Fibroblast of skin of abdomen (primary cell): Measurements from ENCODE around the gene PMFBP1.

Experiments used
- DNase-seq: peaks from one replicate; pipeline ENCODE4 v3.0.0-alpha.2; 2013

PMFBP1 gene

DNA sequence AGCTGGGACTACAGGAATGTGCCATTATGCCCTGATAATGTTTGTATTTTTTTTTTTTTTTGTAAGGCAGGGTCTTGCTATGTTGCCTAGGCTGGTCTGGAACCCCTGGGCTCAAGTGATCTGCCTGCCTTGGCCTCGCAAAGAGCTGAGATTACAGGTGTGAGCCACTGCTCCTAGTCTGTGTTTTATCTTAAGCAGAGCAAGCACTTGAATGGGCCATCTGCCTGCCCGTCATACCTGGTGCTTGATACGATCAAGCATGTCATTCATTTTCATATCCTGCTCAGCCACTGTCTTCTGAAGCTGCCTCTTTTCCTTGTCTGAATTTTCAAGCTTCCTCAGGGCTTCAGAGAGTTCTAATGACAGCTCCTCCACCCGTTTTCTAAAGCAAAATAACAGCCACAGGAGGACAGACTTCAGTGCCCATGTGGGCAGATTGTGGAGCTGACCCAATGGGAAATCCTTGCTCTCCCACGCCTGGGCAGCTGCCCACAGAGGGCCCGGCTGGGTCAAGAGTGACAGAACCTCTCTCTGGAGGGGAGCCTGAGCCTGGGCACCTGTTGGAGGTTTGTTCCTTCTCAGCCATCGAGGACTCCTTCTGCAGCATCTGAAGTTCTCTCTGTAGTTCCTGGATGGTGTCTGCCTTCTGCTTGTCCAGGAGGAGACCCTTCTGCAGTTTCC is 41.8 kb downstream of the PMFBP1 start:
- no peak for DNase-seq

GRCh38 chr16:72128701-72129100 is 43.3 kb downstream of the PMFBP1 start:
- no peak for DNase-seq

DNA sequence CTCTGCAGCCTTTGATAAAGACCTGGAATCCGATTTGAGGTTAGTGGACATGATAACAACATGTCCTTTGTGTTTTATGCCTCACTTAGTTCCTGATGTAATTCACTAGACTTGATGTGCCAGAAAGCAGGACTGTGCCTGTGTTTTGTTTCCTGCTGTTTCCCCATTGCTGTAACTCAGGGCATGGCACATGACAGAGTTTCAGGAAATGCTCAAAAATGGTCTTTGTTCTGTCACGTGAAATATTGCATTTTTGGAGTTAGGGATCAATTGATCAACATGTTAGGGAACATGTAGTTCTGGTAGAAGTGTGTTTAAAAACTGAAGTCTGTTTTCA is 45.6 kb downstream of the PMFBP1 start:
- no peak for DNase-seq

GRCh38 chr16:72125635-72126428 is 46.1 kb downstream of the PMFBP1 start:
- DNase-seq = no peak

- peak; percentile 72 for DNase-seq
Observed at GRCh38 chr16:72124761-72125634, 47.0 kb downstream of the PMFBP1 start.

- DNase-seq = no peak
Observed at GRCh38 chr16:72124148-72124547, 47.8 kb downstream of the PMFBP1 start.

DNA sequence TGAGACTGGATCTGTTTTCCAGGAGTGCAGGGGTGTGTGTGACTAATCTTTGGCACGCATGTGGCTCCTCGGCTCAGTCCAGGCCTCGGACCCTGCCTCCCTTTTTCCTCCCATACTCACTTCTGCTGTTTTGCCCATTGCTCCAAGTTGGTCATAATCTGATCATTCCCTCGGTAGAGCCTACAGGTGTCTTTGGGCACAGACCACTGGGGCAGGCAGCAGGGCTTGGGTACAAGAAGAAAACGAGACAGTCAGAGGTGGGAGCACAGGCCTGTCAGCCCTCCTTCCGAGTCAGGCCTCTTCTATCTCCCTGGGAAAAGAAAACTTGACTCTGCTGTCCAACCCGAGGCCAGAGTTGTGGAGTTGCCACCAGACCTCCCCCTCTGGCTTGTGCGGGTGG is 48.5 kb downstream of the PMFBP1 start:
- no peak for DNase-seq

DNA sequence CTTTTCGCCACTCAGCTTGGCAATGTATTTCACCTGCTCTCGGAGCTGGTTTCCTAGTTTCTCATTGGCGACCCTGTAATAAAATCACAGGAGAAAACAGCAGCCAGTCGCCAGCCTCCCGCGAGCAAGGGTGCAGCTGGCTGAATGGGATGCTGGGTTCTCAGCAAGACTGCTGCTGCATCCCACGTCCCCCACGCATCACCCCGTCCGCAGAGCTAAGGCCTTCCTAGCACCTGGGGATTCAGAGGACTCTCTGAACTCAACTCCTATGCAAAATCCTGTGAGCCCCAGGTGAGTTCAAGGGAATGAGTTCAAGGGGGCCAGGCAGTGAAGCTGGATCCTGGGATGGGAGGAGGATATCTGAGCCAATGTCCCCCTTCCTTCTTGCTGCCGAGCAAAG is 49.0 kb downstream of the PMFBP1 start:
- DNase-seq = no peak

DNA sequence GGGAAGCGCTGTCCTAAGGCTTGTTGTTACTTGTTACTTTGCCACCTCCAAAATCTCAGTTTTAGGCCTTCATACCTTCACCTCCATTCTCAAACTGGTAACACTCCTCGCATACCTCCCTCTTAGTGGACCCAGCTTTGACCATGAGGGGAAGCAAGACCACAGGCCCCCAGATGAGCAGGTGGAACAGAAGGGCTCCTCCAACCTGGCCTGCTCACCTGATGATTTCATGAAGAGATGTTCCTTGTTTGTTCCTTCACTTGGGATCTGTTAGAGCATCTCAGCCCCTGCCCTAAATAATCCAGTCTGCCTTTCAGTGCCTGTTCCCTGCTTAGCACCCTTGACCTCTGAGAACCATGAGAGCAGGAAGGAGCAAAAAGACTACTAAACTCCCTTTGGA is 49.6 kb downstream of the PMFBP1 start:
- no peak for DNase-seq

GRCh38 chr16:72120026-72120425 is 51.9 kb downstream of the PMFBP1 start:
- no peak for DNase-seq

GRCh38 chr16:72113616-72113945 is 58.4 kb downstream of the PMFBP1 start:
- no peak for DNase-seq

- no peak for DNase-seq
Observed at GRCh38 chr16:72112906-72113615, 58.9 kb downstream of the PMFBP1 start.

GRCh38 chr16:72112452-72112792 is 59.5 kb downstream of the PMFBP1 start:
- DNase-seq = no peak

DNA sequence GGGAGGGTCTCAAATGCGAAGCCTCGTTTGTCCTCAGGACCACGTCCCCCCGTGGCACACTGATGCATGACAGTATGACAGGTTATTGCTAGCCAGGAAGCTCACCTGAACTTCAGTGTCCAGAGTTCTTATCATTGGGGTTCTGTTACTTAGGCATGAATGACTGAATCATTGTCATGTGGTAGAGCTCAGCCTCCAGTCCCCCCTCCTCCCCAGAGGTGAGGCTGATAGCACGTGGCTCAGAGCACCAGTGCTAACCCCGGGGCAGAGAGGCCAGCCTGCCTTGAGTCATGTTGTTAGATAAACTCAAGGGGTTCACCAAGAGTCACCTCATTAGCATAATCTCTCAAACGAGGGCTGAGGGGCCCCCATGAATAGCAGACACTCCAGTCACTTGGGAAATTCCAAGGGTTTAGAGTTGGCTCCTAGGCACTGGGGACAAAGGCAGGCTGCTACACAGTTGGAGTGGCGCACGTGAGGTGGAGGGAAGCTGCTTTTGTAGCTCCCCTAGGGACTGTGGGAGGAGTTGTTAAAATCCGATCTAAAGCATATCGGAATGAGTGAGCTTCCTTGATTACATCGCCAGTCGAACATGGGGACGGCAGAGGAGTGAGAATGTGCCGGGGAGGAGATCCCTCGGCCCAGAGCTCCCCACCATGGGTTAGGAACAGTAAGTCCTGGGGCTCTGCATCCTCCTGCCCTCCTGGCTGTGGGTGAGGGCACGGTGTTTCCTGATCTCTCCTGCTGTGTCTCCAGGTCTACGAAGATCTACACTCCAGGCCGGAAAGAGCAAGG is 60.1 kb downstream of the PMFBP1 start:
- DNase-seq = no peak

- DNase-seq = no peak
Observed at GRCh38 chr16:72110662-72111615, 61.0 kb downstream of the PMFBP1 start.

- DNase-seq = no peak
Observed at GRCh38 chr16:72109966-72110530, 61.9 kb downstream of the PMFBP1 start.

GRCh38 chr16:72109300-72109699 is 62.7 kb downstream of the PMFBP1 start:
- no peak for DNase-seq

DNA sequence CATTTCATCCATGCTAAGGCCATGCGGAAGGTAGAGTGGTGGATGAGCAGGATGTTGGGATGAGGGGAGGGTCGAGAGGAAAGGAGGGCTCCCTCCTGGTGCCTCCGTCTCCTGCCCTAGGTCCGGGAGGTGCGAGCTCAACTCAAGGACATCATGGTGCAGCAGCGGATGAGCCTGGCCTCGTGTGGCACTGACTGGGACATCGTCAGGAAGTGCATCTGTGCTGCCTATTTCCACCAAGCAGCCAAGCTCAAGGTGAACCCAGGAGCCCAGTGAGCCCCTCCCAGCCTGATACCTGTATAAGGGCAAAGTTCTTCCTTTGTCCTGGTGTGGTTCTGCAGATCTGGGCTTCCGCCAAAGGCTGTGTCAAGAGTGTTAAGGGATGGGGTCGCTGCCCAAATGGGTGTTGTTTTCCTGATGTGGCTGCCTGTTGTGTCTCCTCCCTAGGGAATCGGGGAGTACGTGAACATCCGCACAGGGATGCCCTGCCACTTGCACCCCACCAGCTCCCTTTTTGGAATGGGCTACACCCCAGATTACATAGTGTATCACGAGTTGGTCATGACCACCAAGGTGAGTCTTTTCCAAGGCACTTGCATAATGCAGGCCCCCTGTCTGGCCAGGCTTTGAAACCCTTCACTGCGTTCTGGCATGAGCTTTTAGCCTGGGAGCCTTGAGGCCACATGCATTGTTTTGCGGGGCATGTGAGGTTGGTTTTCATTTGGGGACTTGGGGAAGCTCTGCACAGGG is 63.4 kb downstream of the PMFBP1 start:
- DNase-seq = no peak

DNA sequence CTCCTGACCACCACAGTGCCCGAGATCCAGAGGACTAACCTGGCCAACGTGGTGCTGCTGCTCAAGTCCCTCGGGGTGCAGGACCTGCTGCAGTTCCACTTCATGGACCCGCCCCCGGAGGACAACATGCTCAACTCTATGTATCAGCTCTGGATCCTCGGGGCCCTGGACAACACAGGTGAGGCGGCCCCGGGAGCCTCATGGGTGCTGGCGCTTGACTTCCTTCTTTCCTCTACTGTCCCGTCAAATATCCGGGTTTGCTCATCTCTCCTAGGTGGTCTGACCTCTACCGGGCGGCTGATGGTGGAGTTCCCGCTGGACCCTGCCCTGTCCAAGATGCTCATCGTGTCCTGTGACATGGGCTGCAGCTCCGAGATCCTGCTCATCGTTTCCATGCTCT is 64.6 kb downstream of the PMFBP1 start:
- no peak for DNase-seq

- no peak for DNase-seq
Observed at GRCh38 chr16:72105978-72106377, 66.0 kb downstream of the PMFBP1 start.
